ENCODE results near the gene STXBP4.

The STXBP4 gene

DNA sequence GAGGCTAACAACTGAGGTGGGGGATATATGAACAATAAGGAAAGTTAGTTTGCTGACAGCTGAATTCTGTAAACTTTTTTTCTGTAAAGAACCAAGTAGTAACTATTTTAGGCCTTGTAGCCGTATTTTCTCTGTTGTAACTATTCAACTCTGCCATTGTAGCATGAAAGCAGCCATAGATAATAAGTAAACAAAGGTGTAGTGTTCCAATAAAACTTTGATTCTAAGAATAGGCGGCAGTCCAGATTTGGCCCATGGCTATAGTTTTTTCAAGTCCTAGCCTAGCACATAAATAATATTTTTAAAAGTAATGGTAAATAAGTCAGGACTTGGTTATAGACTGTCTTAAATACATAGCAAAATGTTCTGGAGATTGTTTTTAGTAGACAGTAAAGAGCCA is 142.0 kb downstream of the STXBP4 start:
- TF ChIP-seq, protein P1, sequence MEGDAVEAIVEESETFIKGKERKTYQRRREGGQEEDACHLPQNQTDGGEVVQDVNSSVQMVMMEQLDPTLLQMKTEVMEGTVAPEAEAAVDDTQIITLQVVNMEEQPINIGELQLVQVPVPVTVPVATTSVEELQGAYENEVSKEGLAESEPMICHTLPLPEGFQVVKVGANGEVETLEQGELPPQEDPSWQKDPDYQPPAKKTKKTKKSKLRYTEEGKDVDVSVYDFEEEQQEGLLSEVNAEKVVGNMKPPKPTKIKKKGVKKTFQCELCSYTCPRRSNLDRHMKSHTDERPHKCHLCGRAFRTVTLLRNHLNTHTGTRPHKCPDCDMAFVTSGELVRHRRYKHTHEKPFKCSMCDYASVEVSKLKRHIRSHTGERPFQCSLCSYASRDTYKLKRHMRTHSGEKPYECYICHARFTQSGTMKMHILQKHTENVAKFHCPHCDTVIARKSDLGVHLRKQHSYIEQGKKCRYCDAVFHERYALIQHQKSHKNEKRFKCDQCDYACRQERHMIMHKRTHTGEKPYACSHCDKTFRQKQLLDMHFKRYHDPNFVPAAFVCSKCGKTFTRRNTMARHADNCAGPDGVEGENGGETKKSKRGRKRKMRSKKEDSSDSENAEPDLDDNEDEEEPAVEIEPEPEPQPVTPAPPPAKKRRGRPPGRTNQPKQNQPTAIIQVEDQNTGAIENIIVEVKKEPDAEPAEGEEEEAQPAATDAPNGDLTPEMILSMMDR (IDR thresholded peaks at IDR 0.05) = no peak
- TF ChIP-seq ZFX (IDR thresholded peaks at IDR 0.05; ENCODE audit: borderline replicate concordance) = no peak

DNA sequence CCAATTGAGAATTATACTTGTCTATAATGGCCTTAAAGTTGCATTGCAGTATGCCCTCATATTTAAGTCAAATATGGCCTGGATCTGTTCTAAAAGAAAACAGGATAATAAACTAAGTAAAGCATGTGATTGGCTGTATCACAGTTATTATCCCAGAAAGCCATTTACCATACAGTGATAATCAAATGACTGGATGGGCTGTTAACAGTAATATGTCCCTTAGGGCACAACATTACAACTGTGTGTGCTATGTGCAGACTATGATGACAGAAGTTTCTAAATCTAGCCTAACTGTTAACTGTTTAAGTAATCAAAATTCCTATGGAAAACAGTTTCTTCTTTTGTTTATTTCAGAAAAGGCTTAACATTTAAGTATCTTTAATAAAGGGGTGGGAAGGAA is 145.7 kb downstream of the STXBP4 start:
- TF ChIP-seq, protein P1 (IDR thresholded peaks at IDR 0.05) = no peak
- TF ChIP-seq ZFX (IDR thresholded peaks at IDR 0.05; ENCODE audit: borderline replicate concordance) = no peak

More for the DNA sequence above, 142.0 kb downstream of the STXBP4 start:
- no peak overlapping the region for H3K27ac ChIP-seq

DNA sequence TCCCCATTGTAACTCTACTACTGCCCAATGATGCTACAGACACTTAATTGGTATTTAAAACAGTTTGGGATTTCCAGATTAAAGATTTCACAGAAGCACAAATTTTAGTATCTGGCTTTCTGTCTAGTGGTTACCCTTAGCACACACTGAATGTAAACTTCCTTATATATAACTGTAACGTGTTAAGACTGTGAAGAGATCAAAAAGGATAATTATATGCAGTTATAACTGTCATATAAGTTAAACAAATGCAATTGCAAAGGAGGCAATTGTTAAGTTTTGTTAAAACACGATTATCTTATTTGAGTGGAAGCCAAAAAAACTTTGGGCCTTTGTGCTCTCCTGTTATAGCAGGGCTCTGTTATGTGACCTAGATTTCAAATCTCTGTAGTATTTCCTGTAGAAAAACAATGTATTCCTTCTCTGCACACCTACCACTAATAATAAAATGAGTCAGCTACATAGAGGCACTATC is 147.9 kb downstream of the STXBP4 start:
- TF ChIP-seq, protein P1 (IDR thresholded peaks at IDR 0.05) = no peak
- TF ChIP-seq ZFX (IDR thresholded peaks at IDR 0.05; ENCODE audit: borderline replicate concordance) = no peak

More for the DNA sequence above, 145.7 kb downstream of the STXBP4 start:
- H3K27ac ChIP-seq = no peak overlapping the region

DNA sequence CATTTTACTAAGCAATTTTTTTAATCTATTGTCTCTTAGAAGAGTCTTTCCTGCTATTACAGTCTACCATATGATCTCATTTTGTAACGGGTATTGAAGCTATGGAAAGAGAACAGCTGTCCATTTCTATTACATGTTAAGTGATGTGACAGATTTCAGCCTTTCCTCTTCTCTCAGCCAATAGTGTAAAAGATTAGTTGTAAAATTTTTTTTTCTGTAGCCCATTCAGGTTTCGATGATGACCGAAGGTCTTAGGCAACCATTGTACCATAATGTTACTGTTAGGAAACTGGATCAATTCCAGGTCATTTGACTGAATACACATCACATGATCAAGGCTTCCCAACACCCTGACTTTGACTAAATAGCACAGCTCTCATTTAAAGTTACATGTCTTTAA is 148.6 kb downstream of the STXBP4 start:
- peak overlapping the region; percentile 9; the same call in 1 of the 2 replicates for H3K27ac ChIP-seq
- TF ChIP-seq, protein P1 (IDR thresholded peaks at IDR 0.05) = no peak
- no peak for TF ChIP-seq ZFX (IDR thresholded peaks at IDR 0.05; ENCODE audit: borderline replicate concordance)

More for the DNA sequence above, 147.9 kb downstream of the STXBP4 start:
- H3K27ac ChIP-seq = peak overlapping the region; percentile 9; the same call in 1 of the 2 replicates

DNA sequence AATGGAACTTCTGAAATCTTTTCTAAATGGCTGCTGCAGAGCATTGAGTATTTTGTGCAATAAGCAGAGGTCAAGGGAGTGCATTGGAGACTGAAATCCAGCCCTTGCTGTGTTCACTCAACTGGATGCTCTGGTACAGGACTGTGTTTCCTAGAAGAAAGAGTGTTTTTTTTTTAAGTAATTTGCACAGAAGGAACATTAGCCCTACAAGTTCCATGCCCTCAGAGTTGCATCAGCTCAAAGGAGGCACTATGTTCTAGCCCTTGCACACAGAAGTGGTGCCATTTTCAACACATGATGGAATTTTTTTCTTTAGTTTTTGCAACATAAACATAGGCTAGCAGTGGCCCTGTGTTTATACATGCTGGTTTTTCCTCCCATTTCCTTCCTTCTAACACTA is 152.1 kb downstream of the STXBP4 start:
- TF ChIP-seq ZFX (IDR thresholded peaks at IDR 0.05; ENCODE audit: borderline replicate concordance) = no peak
- TF ChIP-seq, protein P1 (IDR thresholded peaks at IDR 0.05) = no peak

DNA sequence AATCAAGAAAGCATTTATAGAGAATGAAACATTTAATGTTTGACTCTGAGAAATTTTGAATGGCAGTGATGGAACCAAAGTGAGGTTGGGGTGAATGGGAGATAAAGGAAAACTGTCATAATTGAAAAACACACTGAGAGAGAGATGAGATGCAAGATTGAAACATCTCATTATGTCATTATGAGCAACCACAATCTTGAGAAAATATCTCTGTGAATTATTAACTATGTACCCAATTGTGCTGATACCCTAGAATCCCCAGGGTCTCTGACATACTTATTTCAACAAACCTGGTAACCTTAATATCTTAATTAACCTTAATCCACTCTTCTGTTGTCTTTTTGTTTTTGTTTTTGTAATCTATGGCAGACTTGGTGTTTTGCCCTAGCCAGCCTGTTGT is 152.7 kb downstream of the STXBP4 start:
- TF ChIP-seq ZFX (IDR thresholded peaks at IDR 0.05; ENCODE audit: borderline replicate concordance) = no peak
- TF ChIP-seq, protein P1 (IDR thresholded peaks at IDR 0.05) = no peak
- no peak overlapping the region for H3K27ac ChIP-seq

More for the DNA sequence above, 152.1 kb downstream of the STXBP4 start:
- H3K27ac ChIP-seq = no peak overlapping the region

DNA sequence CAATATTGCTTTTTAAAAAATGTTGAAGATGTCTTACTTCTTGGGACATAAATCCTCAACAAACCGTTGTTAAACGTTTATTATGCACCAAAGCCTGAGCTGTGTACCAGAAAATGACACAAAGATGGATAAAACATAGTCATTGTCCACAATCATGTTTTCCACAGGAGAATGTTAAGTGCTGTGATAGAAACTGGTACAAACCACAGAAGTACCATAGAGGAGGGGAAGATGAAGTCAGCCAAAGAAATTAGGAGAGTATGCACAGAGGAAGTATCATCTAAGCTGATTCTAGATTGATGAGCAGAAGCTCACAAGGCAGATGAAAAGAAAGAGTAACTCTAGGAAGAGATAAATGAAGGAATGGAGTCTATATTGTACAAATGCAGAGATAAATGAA is 153.5 kb downstream of the STXBP4 start:
- no peak overlapping the region for H3K27ac ChIP-seq
- TF ChIP-seq ZFX (IDR thresholded peaks at IDR 0.05; ENCODE audit: borderline replicate concordance) = no peak
- TF ChIP-seq, protein P1 (IDR thresholded peaks at IDR 0.05) = no peak
